HG02973 (cell line): ENCODE data around the gene TNFRSF4.

Source experiments
- ATAC-seq: cut with Tn5 transposase; IDR thresholded peaks from one replicate; pipeline ENCODE4 v1.9.1; 2021; ENCODE audit warnings: moderate library complexity; ENCODE audit not compliant: unreplicated experiment

TNFRSF4 gene

GRCh38 chr1:1245817-1246576, 32.0 kb upstream of the TNFRSF4 start:
- no peak for ATAC-seq

- ATAC-seq: no peak
These were observed 31.3 kb upstream of the TNFRSF4 start for GRCh38 chr1:1245178-1245816.

GRCh38 chr1:1244192-1244811, 30.3 kb upstream of the TNFRSF4 start:
- ATAC-seq: no peak

- no peak for ATAC-seq
These were observed 29.8 kb upstream of the TNFRSF4 start for GRCh38 chr1:1243807-1244191.

GRCh38 chr1:1243266-1243660, 29.3 kb upstream of the TNFRSF4 start:
- ATAC-seq: no peak

- no peak for ATAC-seq
These were observed 28.7 kb upstream of the TNFRSF4 start for GRCh38 chr1:1242461-1243265.

- ATAC-seq: no peak
These were observed 27.8 kb upstream of the TNFRSF4 start for GRCh38 chr1:1241588-1242219.

GRCh38 chr1:1240822-1241587, 27.1 kb upstream of the TNFRSF4 start:
- no peak for ATAC-seq

- no peak for ATAC-seq
These were observed 26.4 kb upstream of the TNFRSF4 start for GRCh38 chr1:1240348-1240732.

- ATAC-seq: no peak
These were observed 25.8 kb upstream of the TNFRSF4 start for GRCh38 chr1:1239614-1240347.

- ATAC-seq: no peak
These were observed 25.3 kb upstream of the TNFRSF4 start for GRCh38 chr1:1239227-1239613.

GRCh38 chr1:1238702-1239178, 24.8 kb upstream of the TNFRSF4 start:
- ATAC-seq: no peak

GRCh38 chr1:1237874-1238701, 24.1 kb upstream of the TNFRSF4 start:
- no peak for ATAC-seq

GRCh38 chr1:1236945-1237873, 23.3 kb upstream of the TNFRSF4 start:
- ATAC-seq: no peak

- ATAC-seq: no peak
These were observed 22.3 kb upstream of the TNFRSF4 start for GRCh38 chr1:1236176-1236763.

GRCh38 chr1:1235016-1235744, 21.2 kb upstream of the TNFRSF4 start:
- no peak for ATAC-seq
